ENCODE data around the gene PTGDR.

The PTGDR gene

GRCh38 chr14:52325126-52325525 is 57.6 kb downstream of the PTGDR start:
- ATAC-seq, result no peak
- TF ChIP-seq ZNF70 (CRISPR knock-in tag; IDR thresholded peaks at IDR 0.05), result no peak
- no peak for TF ChIP-seq TOX (CRISPR knock-in tag; IDR thresholded peaks at IDR 0.05; ENCODE audit: borderline replicate concordance)
- TF ChIP-seq ISL1 (CRISPR knock-in tag; IDR thresholded peaks at IDR 0.05), result no peak
- no peak for TF ChIP-seq PPARA (CRISPR knock-in tag; IDR thresholded peaks at IDR 0.05; ENCODE audit: borderline replicate concordance)
- no peak for TF ChIP-seq ESRRG (CRISPR knock-in tag; IDR thresholded peaks at IDR 0.05)
- TF ChIP-seq RARB (CRISPR knock-in tag; IDR thresholded peaks at IDR 0.05), result no peak
- TF ChIP-seq ZNF8 (CRISPR knock-in tag; IDR thresholded peaks at IDR 0.05), result no peak
- no peak for TF ChIP-seq BACH2 (CRISPR knock-in tag; IDR thresholded peaks at IDR 0.05; ENCODE audit: borderline replicate concordance)
- no peak for TF ChIP-seq SNAI2 (CRISPR knock-in tag; IDR thresholded peaks at IDR 0.05)
- no peak for TF ChIP-seq CREB5 (CRISPR knock-in tag; IDR thresholded peaks at IDR 0.05; ENCODE audit: low read depth)
- no peak for TF ChIP-seq PATZ1 (CRISPR knock-in tag; IDR thresholded peaks at IDR 0.05; ENCODE audit: borderline replicate concordance)
- TF ChIP-seq, protein P1, sequence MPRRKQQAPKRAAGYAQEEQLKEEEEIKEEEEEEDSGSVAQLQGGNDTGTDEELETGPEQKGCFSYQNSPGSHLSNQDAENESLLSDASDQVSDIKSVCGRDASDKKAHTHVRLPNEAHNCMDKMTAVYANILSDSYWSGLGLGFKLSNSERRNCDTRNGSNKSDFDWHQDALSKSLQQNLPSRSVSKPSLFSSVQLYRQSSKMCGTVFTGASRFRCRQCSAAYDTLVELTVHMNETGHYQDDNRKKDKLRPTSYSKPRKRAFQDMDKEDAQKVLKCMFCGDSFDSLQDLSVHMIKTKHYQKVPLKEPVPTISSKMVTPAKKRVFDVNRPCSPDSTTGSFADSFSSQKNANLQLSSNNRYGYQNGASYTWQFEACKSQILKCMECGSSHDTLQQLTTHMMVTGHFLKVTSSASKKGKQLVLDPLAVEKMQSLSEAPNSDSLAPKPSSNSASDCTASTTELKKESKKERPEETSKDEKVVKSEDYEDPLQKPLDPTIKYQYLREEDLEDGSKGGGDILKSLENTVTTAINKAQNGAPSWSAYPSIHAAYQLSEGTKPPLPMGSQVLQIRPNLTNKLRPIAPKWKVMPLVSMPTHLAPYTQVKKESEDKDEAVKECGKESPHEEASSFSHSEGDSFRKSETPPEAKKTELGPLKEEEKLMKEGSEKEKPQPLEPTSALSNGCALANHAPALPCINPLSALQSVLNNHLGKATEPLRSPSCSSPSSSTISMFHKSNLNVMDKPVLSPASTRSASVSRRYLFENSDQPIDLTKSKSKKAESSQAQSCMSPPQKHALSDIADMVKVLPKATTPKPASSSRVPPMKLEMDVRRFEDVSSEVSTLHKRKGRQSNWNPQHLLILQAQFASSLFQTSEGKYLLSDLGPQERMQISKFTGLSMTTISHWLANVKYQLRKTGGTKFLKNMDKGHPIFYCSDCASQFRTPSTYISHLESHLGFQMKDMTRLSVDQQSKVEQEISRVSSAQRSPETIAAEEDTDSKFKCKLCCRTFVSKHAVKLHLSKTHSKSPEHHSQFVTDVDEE (CRISPR knock-in tag; IDR thresholded peaks at IDR 0.05), result no peak
- TF ChIP-seq ZNF565 (CRISPR knock-in tag; conservative IDR thresholded peaks at IDR 0.05; ENCODE audit: low read depth), result no peak
- TF ChIP-seq POU6F1 (CRISPR knock-in tag; IDR thresholded peaks at IDR 0.05; ENCODE audit: borderline replicate concordance, low read depth), result no peak
- TF ChIP-seq OSR1 (CRISPR knock-in tag; IDR thresholded peaks at IDR 0.05), result no peak
- TF ChIP-seq, protein P2, sequence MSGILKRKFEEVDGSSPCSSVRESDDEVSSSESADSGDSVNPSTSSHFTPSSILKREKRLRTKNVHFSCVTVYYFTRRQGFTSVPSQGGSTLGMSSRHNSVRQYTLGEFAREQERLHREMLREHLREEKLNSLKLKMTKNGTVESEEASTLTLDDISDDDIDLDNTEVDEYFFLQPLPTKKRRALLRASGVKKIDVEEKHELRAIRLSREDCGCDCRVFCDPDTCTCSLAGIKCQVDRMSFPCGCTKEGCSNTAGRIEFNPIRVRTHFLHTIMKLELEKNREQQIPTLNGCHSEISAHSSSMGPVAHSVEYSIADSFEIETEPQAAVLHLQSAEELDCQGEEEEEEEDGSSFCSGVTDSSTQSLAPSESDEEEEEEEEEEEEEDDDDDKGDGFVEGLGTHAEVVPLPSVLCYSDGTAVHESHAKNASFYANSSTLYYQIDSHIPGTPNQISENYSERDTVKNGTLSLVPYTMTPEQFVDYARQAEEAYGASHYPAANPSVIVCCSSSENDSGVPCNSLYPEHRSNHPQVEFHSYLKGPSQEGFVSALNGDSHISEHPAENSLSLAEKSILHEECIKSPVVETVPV (CRISPR knock-in tag; IDR thresholded peaks at IDR 0.05), result no peak
- no peak for TF ChIP-seq TCF4 (CRISPR knock-in tag; IDR thresholded peaks at IDR 0.05; ENCODE audit: borderline replicate concordance)
- TF ChIP-seq ARNTL (CRISPR knock-in tag; IDR thresholded peaks at IDR 0.05; ENCODE audit: borderline replicate concordance, low read depth), result no peak
- TF ChIP-seq ZFP3 (CRISPR knock-in tag; IDR thresholded peaks at IDR 0.05), result no peak

DNA sequence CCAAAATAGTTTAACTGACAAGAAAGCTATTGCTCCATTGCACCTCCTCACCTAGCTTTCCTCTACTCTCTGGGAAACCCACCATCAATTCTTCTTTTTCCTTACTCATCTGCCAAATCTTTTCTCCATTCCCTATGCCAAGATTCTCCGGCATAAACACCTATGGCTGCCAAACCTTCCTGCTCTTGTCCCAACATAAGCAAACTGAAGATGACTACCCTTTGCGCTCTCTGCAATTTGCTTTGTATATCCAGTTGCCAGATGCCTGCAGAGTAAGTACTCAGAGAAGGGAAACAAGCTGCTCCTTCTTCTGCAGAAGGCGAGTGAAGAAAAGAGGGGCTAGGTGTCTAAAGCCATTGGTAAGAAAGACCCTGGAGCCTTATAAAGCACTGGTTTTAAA is 58.1 kb downstream of the PTGDR start:
- no peak for ATAC-seq
- TF ChIP-seq POU6F1 (CRISPR knock-in tag; IDR thresholded peaks at IDR 0.05; ENCODE audit: borderline replicate concordance, low read depth) (no peak), TCF4 (CRISPR knock-in tag; IDR thresholded peaks at IDR 0.05; ENCODE audit: borderline replicate concordance) (no peak), OSR1 (CRISPR knock-in tag; IDR thresholded peaks at IDR 0.05) (no peak), ZFP30 (CRISPR knock-in tag; IDR thresholded peaks at IDR 0.05) (no peak), PPARA (CRISPR knock-in tag; IDR thresholded peaks at IDR 0.05; ENCODE audit: borderline replicate concordance) (no peak), RARB (CRISPR knock-in tag; IDR thresholded peaks at IDR 0.05) (no peak), ZC3H10 (CRISPR knock-in tag; IDR thresholded peaks at IDR 0.05) (no peak), PATZ1 (CRISPR knock-in tag; IDR thresholded peaks at IDR 0.05; ENCODE audit: borderline replicate concordance) (no peak), ZFP3 (CRISPR knock-in tag; IDR thresholded peaks at IDR 0.05) (no peak), ZNF565 (CRISPR knock-in tag; conservative IDR thresholded peaks at IDR 0.05; ENCODE audit: low read depth) (no peak), TOX (CRISPR knock-in tag; IDR thresholded peaks at IDR 0.05; ENCODE audit: borderline replicate concordance) (no peak), ESRRG (CRISPR knock-in tag; IDR thresholded peaks at IDR 0.05) (no peak)
- TF ChIP-seq, protein P2 (CRISPR knock-in tag; IDR thresholded peaks at IDR 0.05), result no peak
- TF ChIP-seq, protein P1 (CRISPR knock-in tag; IDR thresholded peaks at IDR 0.05), result no peak
